GM12878 (cell line): Measurements from ENCODE around the gene NR2F2. TPM values are rescaled to one million over a fixed set of nuclear protein-coding genes. Genes with fewer than 3 reads are reported as not detected.

Source experiments
- ATAC-seq: fragments of 200-7000 bp; cut with Tn5 transposase; 3 replicates; pipeline ENCODE4 v1.9.1; 2020; ENCODE audit warnings: mild to moderate bottlenecking, moderate library complexity
- BruUV-seq: library from RNA; stranded (reverse); fragments of 400-500 nt; replicated peaks from 2 replicates; lab custom pipeline; 2021; lab: Mats Ljungman, UMichigan
- CTCF ChIA-PET: fragments of 300-600 bp; sonication (Branson Sonifier 250); formaldehyde crosslinking; extraction: SDS; loops from one replicate; lab custom pipeline; 2021; ENCODE audit warnings: inconsistent platforms; lab: Yijun Ruan, JAX
- POLR2A ChIA-PET: fragments of 350-600 bp; formaldehyde crosslinking; extraction: SDS; loops from one replicate; lab custom pipeline; 2021; ENCODE audit warnings: inconsistent platforms; lab: Charles Lee
- RAD21 ChIA-PET: fragments of 300-600 bp; sonication (Branson Sonifier 250); formaldehyde crosslinking; loops from one replicate; lab custom pipeline; 2023; ENCODE audit warnings: antibody characterized with exemption; ENCODE audit not compliant: unreplicated experiment; lab: Charles Lee
- SMC1A ChIA-PET: fragments of 300-600 bp; sonication (Branson Sonifier 250); formaldehyde crosslinking; loops from one replicate; lab custom pipeline; 2023; ENCODE audit not compliant: unreplicated experiment, uncharacterized antibody; lab: Charles Lee
- DNase-seq: peaks from one replicate; pipeline ENCODE4 v3.0.0-alpha.2; 2011; ENCODE audit warnings: low read depth, low spot score
- FAIRE-seq: peaks from 3 replicates; lab custom pipeline; 2011; peaks lifted over from hg19 to GRCh38; lab: Jason Lieb, UNC
- H2AFZ ChIP-seq: 2 replicates; pipeline ENCODE4 v1.6.0; 2011; ENCODE audit warnings: low read depth, low read length, control low read depth; ENCODE audit not compliant: control insufficient read depth
- H3K27ac ChIP-seq: 2 replicates; pipeline ENCODE4 v1.5.1; 2011; ENCODE audit warnings: control low read depth; ENCODE audit not compliant: control insufficient read depth, insufficient read depth
- H3K27me3 ChIP-seq, 2 experiments: replicated peaks in 1 of 2; 2 replicates each; pipeline versions ENCODE4 v1.6.0 to v1.6.1; 2011; ENCODE audit warnings: low read length in 1 of 2; ENCODE audit not compliant: control insufficient read depth in 2 of 2, insufficient read depth in 2 of 2
- H3K36me3 ChIP-seq, 2 experiments: 2 replicates each; pipeline ENCODE4 v1.5.1; 2011; ENCODE audit warnings: low read length in 1 of 2; ENCODE audit not compliant: control insufficient read depth in 2 of 2, insufficient read depth in 2 of 2
- H3K4me1 ChIP-seq: 2 replicates; pipeline ENCODE4 v1.6.1; 2011; ENCODE audit warnings: mild to moderate bottlenecking, low read length, moderate library complexity, mixed read lengths; ENCODE audit not compliant: control insufficient read depth, insufficient read depth
- H3K4me2 ChIP-seq: 2 replicates; pipeline ENCODE4 v1.6.0; 2011; ENCODE audit warnings: control low read depth; ENCODE audit not compliant: control insufficient read depth, insufficient read depth
- H3K4me3 ChIP-seq: fragments of 200-600 bp; sonication (generic); 2 replicates; pipeline ENCODE4 v1.5.1; 2016
- H3K79me2 ChIP-seq: 2 replicates; pipeline ENCODE4 v1.6.0; 2011; ENCODE audit warnings: low read length; ENCODE audit not compliant: control insufficient read depth, insufficient read depth
- H3K9ac ChIP-seq: 2 replicates; pipeline ENCODE4 v1.8.0; 2011; ENCODE audit warnings: low read length, control low read depth, mixed read lengths; ENCODE audit not compliant: control insufficient read depth, insufficient read depth
- H3K9me3 ChIP-seq: replicated peaks from 3 replicates; pipeline ENCODE4 v1.5.1; 2011; ENCODE audit warnings: mild to moderate bottlenecking, low read length; ENCODE audit not compliant: control insufficient read depth, insufficient read depth
- H4K20me1 ChIP-seq: 2 replicates; pipeline ENCODE4 v1.6.0; 2011; ENCODE audit not compliant: control insufficient read depth, insufficient read depth
- MYB ChIP-seq: fragments of 150-350 bp; IDR thresholded peaks from 2 replicates; pipeline ENCODE4 v1.6.1; 2014; ENCODE audit warnings: mild to moderate bottlenecking, low read depth, low read length, borderline replicate concordance
- TARDBP ChIP-seq: IDR thresholded peaks from 2 replicates; pipeline ENCODE4 v1.6.1; 2016; ENCODE audit warnings: borderline replicate concordance
- TCF7 ChIP-seq: IDR thresholded peaks from 2 replicates; pipeline ENCODE4 v1.6.1; 2014; ENCODE audit warnings: antibody characterized with exemption, borderline replicate concordance
- ZBED1 ChIP-seq: IDR thresholded peaks from 2 replicates; pipeline ENCODE4 v1.6.1; 2016; ENCODE audit warnings: borderline replicate concordance
- WGBS: methylation state at CpG from one replicate; pipeline ENCODE4 v1.1.6; 2016; ENCODE audit warnings: low lambda C conversion rate; ENCODE audit not compliant: insufficient replicate concordance, insufficient coverage; ENCODE audit errors: missing lambda C conversion rate; 5-methylcytosine and 5-hydroxymethylcytosine counted together
- in situ Hi-C: fragments of 300-500 bp; cut with MboI; formaldehyde crosslinking; loops from 9 replicates; pipeline ENCODE4 v1.14.3; 2018; ENCODE audit warnings: mixed read lengths
- intact Hi-C: fragments of 100-400 bp; cut with micrococcal nuclease; formaldehyde crosslinking; loops from one replicate; pipeline ENCODE4 v1.14.2; 2022; ENCODE audit not compliant: unreplicated experiment
- polyA plus RNA-seq, 11 experiments: library from polyadenylated mRNA; depleted of rRNA in 4 of 11; unstranded in 6 of 11; stranded (reverse) in 5 of 11; fragments of >200 nt; fragmentation: Nextera tagmentation in 4 of 11; fragmentation: Illumina TruSeq in 1 of 11; extraction: Ambion mirVana in 4 of 11; extraction: Trizol in 1 of 11; gene quantifications; 1 replicate in 1 of 11; 2 replicates in 10 of 11; pipeline versions ENCODE4 v1.2.1 to v1.2.3, GENCODE V29; 2011 to 2016; ENCODE audit warnings: inconsistent platforms in 2 of 11, missing spikeins in 2 of 11, low read depth in 1 of 11
- total RNA-seq, 4 experiments: library from RNA; depleted of rRNA in 3 of 4; stranded (reverse); fragments of >200 nt in 3 of 4; fragmentation: Illumina TruSeq in 1 of 4; extraction: Trizol in 1 of 4; gene quantifications; 2 replicates each; pipeline versions ENCODE4 v1.2.1 to v1.2.3, GENCODE V29; 2013 to 2021
- TF ChIP-seq, protein P1 (sequence below): fragments of 450-650 bp; IDR thresholded peaks from 2 replicates; pipeline ENCODE4 v1.6.1; 2017; ENCODE audit warnings: low read depth, mild to moderate bottlenecking, moderate library complexity
- TF ChIP-seq, protein P2 (sequence below): fragments of 450-650 bp; conservative IDR thresholded peaks from 2 replicates; pipeline ENCODE4 v1.6.1; 2017; ENCODE audit warnings: mild to moderate bottlenecking, moderate library complexity
- TF ChIP-seq, protein P3 (sequence below): IDR thresholded peaks from 2 replicates; pipeline ENCODE4 v1.6.1; 2012; ENCODE audit warnings: improper control_type of control experiment, low read depth, low read length; ENCODE audit not compliant: insufficient replicate concordance

Gene NR2F2
- total and polyA plus RNA-seq, 10 of the 15 experiments (the other 5 are each of a cell fraction or from before 2014, with no cell fraction given) = 1.1 to 10.1 (median 3.2) TPM

- no peaks in the 10 kb centered on the region for H3K36me3 ChIP-seq
- ATAC-seq (no peak), DNase-seq (no peak), FAIRE-seq (no peak)
- no peak overlapping the region for H3K9ac ChIP-seq
- no peaks in the 10 kb centered on the region for H3K4me1 ChIP-seq
- no peak overlapping the region for H3K4me2 ChIP-seq
- ChIA-PET SMC1A (interaction anchor here (1.5 kb wide), 1 partner anchor 11 kb away, joined by 4 read pairs; no protein-coding TSS in a partner anchor), RAD21 (interaction anchor here (0.6 kb wide), 1 partner anchor 1566 kb away, joined by 3 read pairs; no protein-coding TSS in a partner anchor), CTCF (interaction anchor here (0.6 to 0.9 kb wide), 2 partner anchors 13 to 598 kb away, joined by 3 to 4 read pairs; no protein-coding TSS in a partner anchor), POLR2A (no interaction called here)
- TF ChIP-seq, protein P1, sequence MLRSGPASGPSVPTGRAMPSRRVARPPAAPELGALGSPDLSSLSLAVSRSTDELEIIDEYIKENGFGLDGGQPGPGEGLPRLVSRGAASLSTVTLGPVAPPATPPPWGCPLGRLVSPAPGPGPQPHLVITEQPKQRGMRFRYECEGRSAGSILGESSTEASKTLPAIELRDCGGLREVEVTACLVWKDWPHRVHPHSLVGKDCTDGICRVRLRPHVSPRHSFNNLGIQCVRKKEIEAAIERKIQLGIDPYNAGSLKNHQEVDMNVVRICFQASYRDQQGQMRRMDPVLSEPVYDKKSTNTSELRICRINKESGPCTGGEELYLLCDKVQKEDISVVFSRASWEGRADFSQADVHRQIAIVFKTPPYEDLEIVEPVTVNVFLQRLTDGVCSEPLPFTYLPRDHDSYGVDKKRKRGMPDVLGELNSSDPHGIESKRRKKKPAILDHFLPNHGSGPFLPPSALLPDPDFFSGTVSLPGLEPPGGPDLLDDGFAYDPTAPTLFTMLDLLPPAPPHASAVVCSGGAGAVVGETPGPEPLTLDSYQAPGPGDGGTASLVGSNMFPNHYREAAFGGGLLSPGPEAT = no peak
- 95% methylated on average over 1 of the region's 1 CpG for WGBS
- H3K4me3 ChIP-seq = no peak overlapping the region
- H3K27ac ChIP-seq = no peak overlapping the region
- no peak overlapping the region for H2AFZ ChIP-seq
- no peaks in the 10 kb centered on the region for H3K79me2 ChIP-seq
- H3K9me3 ChIP-seq = no peaks in the 10 kb centered on the region; the same call in 2 of the 3 replicates
- BruUV-seq = no TSS peak
- no peaks in the 10 kb centered on the region for H3K27me3 ChIP-seq
- no peaks in the 10 kb centered on the region for H4K20me1 ChIP-seq
- in situ Hi-C loops (no loop called here), intact Hi-C loops (no loop called here)
Measured at GRCh38 chr15:96306321-96306720, 24.2 kb upstream of the NR2F2 start.

DNA sequence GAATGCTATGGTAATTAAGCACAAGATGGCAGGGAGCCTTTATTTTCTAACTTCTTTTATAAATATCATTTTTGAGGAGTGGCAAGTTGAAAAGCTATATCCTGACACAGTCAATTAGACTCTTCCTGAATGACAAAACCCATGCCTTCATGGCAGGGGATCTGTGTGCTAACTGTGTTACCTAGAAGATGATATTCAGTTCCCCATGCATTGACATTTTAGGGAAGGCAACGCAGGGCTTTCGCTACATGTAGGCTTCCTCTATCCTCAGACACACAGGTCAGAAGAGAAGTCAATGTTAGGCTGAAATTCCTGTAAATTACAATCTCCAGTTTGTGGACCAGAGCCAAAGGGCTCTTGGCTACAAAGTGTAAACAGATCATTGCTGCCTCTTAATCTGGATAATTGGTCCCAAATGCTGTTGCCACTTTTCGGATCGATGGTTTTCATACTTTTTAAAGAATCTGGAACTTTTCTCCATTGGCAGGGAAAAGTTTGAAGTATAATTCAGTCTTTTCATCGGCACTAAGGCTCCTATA, 22.6 kb upstream of the NR2F2 start:
- in situ Hi-C loops (no loop called here), intact Hi-C loops (no loop called here)
- Histone ChIP-seq H3K4me3 (no peak overlapping the region), H3K27ac (no peak overlapping the region), H3K9me3 (no peaks in the 10 kb centered on the region; the same call in 2 of the 3 replicates), H4K20me1 (no peaks in the 10 kb centered on the region), H3K4me2 (no peak overlapping the region), H3K36me3 (no peaks in the 10 kb centered on the region), H3K27me3 (no peaks in the 10 kb centered on the region), H2AFZ (no peak overlapping the region), H3K9ac (no peak overlapping the region), H3K4me1 (no peaks in the 10 kb centered on the region), H3K79me2 (no peaks in the 10 kb centered on the region)
- DNase-seq (no peak), FAIRE-seq (no peak), ATAC-seq (no peak)
- ChIA-PET SMC1A (no interaction called here), CTCF (no interaction called here), POLR2A (no interaction called here), RAD21 (no interaction called here)
- BruUV-seq = no TSS peak
- WGBS = 58% methylated on average over 5 of the region's 5 CpGs
- TF ChIP-seq MYB = no peak
- TF ChIP-seq, protein P2, sequence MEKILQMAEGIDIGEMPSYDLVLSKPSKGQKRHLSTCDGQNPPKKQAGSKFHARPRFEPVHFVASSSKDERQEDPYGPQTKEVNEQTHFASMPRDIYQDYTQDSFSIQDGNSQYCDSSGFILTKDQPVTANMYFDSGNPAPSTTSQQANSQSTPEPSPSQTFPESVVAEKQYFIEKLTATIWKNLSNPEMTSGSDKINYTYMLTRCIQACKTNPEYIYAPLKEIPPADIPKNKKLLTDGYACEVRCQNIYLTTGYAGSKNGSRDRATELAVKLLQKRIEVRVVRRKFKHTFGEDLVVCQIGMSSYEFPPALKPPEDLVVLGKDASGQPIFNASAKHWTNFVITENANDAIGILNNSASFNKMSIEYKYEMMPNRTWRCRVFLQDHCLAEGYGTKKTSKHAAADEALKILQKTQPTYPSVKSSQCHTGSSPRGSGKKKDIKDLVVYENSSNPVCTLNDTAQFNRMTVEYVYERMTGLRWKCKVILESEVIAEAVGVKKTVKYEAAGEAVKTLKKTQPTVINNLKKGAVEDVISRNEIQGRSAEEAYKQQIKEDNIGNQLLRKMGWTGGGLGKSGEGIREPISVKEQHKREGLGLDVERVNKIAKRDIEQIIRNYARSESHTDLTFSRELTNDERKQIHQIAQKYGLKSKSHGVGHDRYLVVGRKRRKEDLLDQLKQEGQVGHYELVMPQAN = no peak
- TF ChIP-seq, protein P3, sequence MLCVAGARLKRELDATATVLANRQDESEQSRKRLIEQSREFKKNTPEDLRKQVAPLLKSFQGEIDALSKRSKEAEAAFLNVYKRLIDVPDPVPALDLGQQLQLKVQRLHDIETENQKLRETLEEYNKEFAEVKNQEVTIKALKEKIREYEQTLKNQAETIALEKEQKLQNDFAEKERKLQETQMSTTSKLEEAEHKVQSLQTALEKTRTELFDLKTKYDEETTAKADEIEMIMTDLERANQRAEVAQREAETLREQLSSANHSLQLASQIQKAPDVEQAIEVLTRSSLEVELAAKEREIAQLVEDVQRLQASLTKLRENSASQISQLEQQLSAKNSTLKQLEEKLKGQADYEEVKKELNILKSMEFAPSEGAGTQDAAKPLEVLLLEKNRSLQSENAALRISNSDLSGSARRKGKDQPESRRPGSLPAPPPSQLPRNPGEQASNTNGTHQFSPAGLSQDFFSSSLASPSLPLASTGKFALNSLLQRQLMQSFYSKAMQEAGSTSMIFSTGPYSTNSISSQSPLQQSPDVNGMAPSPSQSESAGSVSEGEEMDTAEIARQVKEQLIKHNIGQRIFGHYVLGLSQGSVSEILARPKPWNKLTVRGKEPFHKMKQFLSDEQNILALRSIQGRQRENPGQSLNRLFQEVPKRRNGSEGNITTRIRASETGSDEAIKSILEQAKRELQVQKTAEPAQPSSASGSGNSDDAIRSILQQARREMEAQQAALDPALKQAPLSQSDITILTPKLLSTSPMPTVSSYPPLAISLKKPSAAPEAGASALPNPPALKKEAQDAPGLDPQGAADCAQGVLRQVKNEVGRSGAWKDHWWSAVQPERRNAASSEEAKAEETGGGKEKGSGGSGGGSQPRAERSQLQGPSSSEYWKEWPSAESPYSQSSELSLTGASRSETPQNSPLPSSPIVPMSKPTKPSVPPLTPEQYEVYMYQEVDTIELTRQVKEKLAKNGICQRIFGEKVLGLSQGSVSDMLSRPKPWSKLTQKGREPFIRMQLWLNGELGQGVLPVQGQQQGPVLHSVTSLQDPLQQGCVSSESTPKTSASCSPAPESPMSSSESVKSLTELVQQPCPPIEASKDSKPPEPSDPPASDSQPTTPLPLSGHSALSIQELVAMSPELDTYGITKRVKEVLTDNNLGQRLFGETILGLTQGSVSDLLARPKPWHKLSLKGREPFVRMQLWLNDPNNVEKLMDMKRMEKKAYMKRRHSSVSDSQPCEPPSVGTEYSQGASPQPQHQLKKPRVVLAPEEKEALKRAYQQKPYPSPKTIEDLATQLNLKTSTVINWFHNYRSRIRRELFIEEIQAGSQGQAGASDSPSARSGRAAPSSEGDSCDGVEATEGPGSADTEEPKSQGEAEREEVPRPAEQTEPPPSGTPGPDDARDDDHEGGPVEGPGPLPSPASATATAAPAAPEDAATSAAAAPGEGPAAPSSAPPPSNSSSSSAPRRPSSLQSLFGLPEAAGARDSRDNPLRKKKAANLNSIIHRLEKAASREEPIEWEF = no peak
- no peak for TF ChIP-seq TCF7
- no peak for TF ChIP-seq TARDBP
- no peak for TF ChIP-seq ZBED1
